SK-N-SH (cell line): ENCODE measurements around the gene TMEM109.

Source experiments
- CHD2 ChIP-seq: fragments of 150-350 bp; IDR thresholded peaks from 2 replicates; pipeline ENCODE4 v1.6.1; 2018; ENCODE audit warnings: low read length; ENCODE audit not compliant: partially characterized antibody
- EP300 ChIP-seq, 2 experiments: IDR thresholded peaks; 2 replicates each; pipeline versions ENCODE4 v1.4.0 to v1.6.1; 2012; ENCODE audit warnings: borderline replicate concordance in 1 of 2, low read depth in 1 of 2, low read length in 1 of 2
- MAX ChIP-seq: IDR thresholded peaks from 2 replicates; pipeline ENCODE4 v1.4.0; 2012; ENCODE audit warnings: low read depth
- MEF2A ChIP-seq: IDR thresholded peaks from 2 replicates; pipeline ENCODE4 v1.4.0; 2012; ENCODE audit warnings: low read depth, borderline replicate concordance
- NRF1 ChIP-seq: IDR thresholded peaks from 2 replicates; pipeline ENCODE4 v1.6.1; 2012; ENCODE audit warnings: low read depth, mild to moderate bottlenecking, low read length
- POLR2AphosphoS5 ChIP-seq: IDR thresholded peaks from 2 replicates; pipeline ENCODE4 v1.6.1; 2012; ENCODE audit warnings: low read depth, low read length
- SIN3A ChIP-seq: IDR thresholded peaks from 2 replicates; pipeline ENCODE4 v1.6.1; 2012; ENCODE audit warnings: low read depth, mild to moderate bottlenecking, low read length, moderate library complexity, borderline replicate concordance
- YY1 ChIP-seq: IDR thresholded peaks from 2 replicates; pipeline ENCODE4 v1.4.0; 2012; ENCODE audit warnings: low read depth, mild to moderate bottlenecking
- TF ChIP-seq, protein P1 (sequence below): fragments of 200-600 bp; sonication (generic); IDR thresholded peaks from 2 replicates; pipeline ENCODE4 v1.6.1; 2017; ENCODE audit warnings: antibody characterized with exemption, mild to moderate bottlenecking, moderate library complexity

DNA sequence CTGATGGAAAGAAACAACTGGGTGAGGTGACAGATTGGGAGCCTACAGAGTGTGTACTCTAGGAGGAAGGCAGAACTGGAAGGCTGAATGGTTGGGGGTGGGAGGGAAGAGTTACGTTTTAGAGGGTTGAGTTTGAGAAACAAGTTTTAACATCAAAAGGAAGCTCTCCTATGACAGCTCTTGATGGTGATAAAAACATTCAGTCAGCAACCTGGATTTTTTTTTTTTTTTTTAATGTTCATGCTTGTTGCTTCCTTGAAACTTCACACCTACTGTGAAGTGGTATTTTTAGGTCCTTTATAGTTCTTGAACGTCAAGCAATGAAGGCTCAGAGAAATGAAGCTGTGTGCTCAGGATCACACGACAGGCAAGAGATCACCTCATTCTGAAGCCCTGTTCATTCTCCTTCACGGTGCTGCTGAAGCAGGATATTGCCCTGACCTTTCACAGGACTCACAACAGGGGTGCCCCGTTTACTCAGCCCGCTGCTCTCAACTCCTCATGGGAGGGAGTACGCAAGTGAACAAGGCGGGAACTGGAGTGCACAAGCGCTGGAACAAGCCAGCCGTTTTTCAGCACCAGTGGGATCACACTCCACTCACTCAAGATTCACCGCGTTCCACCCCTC is 1.6 kb upstream of the TMEM109 start:
- no peak for TF ChIP-seq MEF2A
- TF ChIP-seq, protein P1, sequence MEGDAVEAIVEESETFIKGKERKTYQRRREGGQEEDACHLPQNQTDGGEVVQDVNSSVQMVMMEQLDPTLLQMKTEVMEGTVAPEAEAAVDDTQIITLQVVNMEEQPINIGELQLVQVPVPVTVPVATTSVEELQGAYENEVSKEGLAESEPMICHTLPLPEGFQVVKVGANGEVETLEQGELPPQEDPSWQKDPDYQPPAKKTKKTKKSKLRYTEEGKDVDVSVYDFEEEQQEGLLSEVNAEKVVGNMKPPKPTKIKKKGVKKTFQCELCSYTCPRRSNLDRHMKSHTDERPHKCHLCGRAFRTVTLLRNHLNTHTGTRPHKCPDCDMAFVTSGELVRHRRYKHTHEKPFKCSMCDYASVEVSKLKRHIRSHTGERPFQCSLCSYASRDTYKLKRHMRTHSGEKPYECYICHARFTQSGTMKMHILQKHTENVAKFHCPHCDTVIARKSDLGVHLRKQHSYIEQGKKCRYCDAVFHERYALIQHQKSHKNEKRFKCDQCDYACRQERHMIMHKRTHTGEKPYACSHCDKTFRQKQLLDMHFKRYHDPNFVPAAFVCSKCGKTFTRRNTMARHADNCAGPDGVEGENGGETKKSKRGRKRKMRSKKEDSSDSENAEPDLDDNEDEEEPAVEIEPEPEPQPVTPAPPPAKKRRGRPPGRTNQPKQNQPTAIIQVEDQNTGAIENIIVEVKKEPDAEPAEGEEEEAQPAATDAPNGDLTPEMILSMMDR = no peak
- no peak for TF ChIP-seq YY1
- TF ChIP-seq NRF1 = no peak
- no peak for TF ChIP-seq MAX
- TF ChIP-seq EP300 (IDR thresholded peaks at IDR 0.05; ENCODE audit: borderline replicate concordance in 1 of 2, low read depth in 1 of 2, low read length in 1 of 2) = no peak
- TF ChIP-seq SIN3A = no peak
- no peak for TF ChIP-seq CHD2
- no peak for TF ChIP-seq POLR2AphosphoS5
